ENCODE measurements around the gene ZNF689. TPM values are rescaled to one million over a fixed set of nuclear protein-coding genes. Genes with fewer than 3 reads are reported as not detected.
A peak's percentile ranks its signal among the peaks of the same experiment; 100 is the strongest.

ZNF689 gene
- total and polyA plus RNA-seq, 2 of the 13 experiments (the other 11 are each of a cell fraction or from before 2014, with no cell fraction given) = 9.7 to 19.5 TPM

DNA sequence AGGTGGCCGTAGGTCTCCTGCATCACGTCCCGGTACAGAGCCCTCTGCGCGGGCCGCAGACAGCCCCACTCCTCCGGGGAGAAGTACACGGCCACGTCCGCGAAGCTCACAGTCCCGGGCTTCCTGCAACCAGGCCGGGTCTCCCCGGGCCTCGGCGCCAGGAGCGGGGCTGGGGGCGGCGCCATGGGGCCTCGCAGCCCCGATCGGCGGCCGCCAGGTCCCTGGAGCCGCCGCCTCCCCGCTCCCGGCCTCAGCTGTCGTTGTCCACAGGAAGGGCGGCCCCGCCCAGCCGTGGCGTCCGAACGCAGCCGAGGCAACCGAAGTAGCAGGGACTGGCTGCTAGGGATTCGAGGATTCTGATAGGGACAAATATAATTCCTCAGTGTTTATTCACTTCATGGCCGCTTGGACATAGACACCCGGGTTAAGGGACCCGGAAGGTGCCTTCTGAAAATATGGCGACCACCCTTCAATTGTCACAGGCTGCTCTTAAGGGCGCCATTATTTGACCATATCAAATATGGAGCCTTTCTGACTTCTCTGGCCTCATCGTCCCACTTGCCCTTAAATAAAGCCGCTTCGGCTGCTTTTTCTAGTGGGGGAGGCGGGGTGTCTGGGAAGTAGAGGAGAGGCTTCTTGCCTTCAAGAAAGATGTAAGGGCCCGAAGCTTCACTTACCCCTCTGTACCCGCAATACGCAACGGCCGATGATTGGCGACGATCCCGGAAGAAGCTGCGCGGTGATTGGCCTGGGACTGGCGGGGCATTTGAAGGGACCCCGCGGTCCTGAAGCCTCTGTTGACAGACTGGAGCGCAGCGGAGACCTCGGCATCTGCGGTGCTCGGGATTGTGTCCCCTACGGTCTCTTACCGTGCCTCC lies 38.5 kb downstream of the ZNF689 start, which contains the start of gene ZNF688 (continued):
- no peak for TF ChIP-seq DPF2 (CRISPR knock-in tag; IDR thresholded peaks at IDR 0.05; ENCODE audit: borderline replicate concordance, low read depth)
- TF ChIP-seq SOX13 (IDR thresholded peaks at IDR 0.05) = no peak
- no peak; a peak in 1 of 4 replicates for TF ChIP-seq SOX13 (CRISPR knock-in tag; conservative IDR thresholded peaks at IDR 0.05 in 1 of 2, IDR thresholded peaks at IDR 0.05 in 1 of 2)
- peak; percentile 97 for TF ChIP-seq CREM (IDR thresholded peaks at IDR 0.05)
- no peak; the same call in 1 of the 2 replicates for TF ChIP-seq CREM (CRISPR knock-in tag; IDR thresholded peaks at IDR 0.05)
- no peak for TF ChIP-seq KDM4B (CRISPR knock-in tag; IDR thresholded peaks at IDR 0.05)
- peak; percentile 54; the same call in 1 of the 2 replicates for TF ChIP-seq ZNF234 (CRISPR knock-in tag; conservative IDR thresholded peaks at IDR 0.05)
- no peak for TF ChIP-seq CC2D1A (CRISPR knock-in tag; IDR thresholded peaks at IDR 0.05)
- TF ChIP-seq, protein P1, sequence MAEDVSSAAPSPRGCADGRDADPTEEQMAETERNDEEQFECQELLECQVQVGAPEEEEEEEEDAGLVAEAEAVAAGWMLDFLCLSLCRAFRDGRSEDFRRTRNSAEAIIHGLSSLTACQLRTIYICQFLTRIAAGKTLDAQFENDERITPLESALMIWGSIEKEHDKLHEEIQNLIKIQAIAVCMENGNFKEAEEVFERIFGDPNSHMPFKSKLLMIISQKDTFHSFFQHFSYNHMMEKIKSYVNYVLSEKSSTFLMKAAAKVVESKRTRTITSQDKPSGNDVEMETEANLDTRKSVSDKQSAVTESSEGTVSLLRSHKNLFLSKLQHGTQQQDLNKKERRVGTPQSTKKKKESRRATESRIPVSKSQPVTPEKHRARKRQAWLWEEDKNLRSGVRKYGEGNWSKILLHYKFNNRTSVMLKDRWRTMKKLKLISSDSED (CRISPR knock-in tag; IDR thresholded peaks at IDR 0.05) = no peak
- TF ChIP-seq SNRNP70 (IDR thresholded peaks at IDR 0.05; ENCODE audit: low read depth, low read length) = no peak
- TF ChIP-seq, protein P2, sequence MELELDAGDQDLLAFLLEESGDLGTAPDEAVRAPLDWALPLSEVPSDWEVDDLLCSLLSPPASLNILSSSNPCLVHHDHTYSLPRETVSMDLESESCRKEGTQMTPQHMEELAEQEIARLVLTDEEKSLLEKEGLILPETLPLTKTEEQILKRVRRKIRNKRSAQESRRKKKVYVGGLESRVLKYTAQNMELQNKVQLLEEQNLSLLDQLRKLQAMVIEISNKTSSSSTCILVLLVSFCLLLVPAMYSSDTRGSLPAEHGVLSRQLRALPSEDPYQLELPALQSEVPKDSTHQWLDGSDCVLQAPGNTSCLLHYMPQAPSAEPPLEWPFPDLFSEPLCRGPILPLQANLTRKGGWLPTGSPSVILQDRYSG (CRISPR knock-in tag; IDR thresholded peaks at IDR 0.05) = no peak; the same call in 1 of the 2 replicates
- no peak; the same call in 1 of the 2 replicates for TF ChIP-seq GATAD2A (CRISPR knock-in tag; IDR thresholded peaks at IDR 0.05)
- no peak for TF ChIP-seq MIER2 (CRISPR knock-in tag; IDR thresholded peaks at IDR 0.05)
- TF ChIP-seq, protein P3, sequence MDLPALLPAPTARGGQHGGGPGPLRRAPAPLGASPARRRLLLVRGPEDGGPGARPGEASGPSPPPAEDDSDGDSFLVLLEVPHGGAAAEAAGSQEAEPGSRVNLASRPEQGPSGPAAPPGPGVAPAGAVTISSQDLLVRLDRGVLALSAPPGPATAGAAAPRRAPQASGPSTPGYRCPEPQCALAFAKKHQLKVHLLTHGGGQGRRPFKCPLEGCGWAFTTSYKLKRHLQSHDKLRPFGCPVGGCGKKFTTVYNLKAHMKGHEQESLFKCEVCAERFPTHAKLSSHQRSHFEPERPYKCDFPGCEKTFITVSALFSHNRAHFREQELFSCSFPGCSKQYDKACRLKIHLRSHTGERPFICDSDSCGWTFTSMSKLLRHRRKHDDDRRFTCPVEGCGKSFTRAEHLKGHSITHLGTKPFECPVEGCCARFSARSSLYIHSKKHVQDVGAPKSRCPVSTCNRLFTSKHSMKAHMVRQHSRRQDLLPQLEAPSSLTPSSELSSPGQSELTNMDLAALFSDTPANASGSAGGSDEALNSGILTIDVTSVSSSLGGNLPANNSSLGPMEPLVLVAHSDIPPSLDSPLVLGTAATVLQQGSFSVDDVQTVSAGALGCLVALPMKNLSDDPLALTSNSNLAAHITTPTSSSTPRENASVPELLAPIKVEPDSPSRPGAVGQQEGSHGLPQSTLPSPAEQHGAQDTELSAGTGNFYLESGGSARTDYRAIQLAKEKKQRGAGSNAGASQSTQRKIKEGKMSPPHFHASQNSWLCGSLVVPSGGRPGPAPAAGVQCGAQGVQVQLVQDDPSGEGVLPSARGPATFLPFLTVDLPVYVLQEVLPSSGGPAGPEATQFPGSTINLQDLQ (CRISPR knock-in tag; IDR thresholded peaks at IDR 0.05) = no peak
- TF ChIP-seq, protein P4, sequence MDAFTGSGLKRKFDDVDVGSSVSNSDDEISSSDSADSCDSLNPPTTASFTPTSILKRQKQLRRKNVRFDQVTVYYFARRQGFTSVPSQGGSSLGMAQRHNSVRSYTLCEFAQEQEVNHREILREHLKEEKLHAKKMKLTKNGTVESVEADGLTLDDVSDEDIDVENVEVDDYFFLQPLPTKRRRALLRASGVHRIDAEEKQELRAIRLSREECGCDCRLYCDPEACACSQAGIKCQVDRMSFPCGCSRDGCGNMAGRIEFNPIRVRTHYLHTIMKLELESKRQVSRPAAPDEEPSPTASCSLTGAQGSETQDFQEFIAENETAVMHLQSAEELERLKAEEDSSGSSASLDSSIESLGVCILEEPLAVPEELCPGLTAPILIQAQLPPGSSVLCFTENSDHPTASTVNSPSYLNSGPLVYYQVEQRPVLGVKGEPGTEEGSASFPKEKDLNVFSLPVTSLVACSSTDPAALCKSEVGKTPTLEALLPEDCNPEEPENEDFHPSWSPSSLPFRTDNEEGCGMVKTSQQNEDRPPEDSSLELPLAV (CRISPR knock-in tag; conservative IDR thresholded peaks at IDR 0.05; ENCODE audit: low read depth) = no peak
- no peak for TF ChIP-seq ZBTB8A (CRISPR knock-in tag; IDR thresholded peaks at IDR 0.05; ENCODE audit: borderline replicate concordance, low read depth)

Measured in HepG2 (cell line).